NCI-H1092 treated with DMSO at 0.1 percent for 48 hours (cell line): ENCODE data around the gene CYP11A1.

Source experiments
- DNase-seq: peaks from one replicate; lab custom pipeline; 2025; lab: John Stamatoyannopoulos, UW

The CYP11A1 gene

GRCh38 chr15:74367296-74367854 lies at the start of gene CYP11A1:
Gene CYP11A1 (minus strand): TSS chr15:74367646. CDS start chr15:74367585, 61 bp downstream.
- no peak for DNase-seq

GRCh38 chr15:74417225-74417624 lies 49.8 kb upstream of the CYP11A1 start:
- DNase-seq: no peak

GRCh38 chr15:74415966-74416916 lies 48.8 kb upstream of the CYP11A1 start:
- no peak for DNase-seq

- no peak for DNase-seq
These were observed 47.3 kb upstream of the CYP11A1 start for GRCh38 chr15:74414603-74415338.

GRCh38 chr15:74414081-74414580 lies 46.7 kb upstream of the CYP11A1 start:
- DNase-seq: no peak

- DNase-seq: no peak
These were observed 46.1 kb upstream of the CYP11A1 start for GRCh38 chr15:74413350-74414080.

GRCh38 chr15:74412159-74412558 lies 44.7 kb upstream of the CYP11A1 start:
- no peak for DNase-seq

GRCh38 chr15:74411686-74412085 lies 44.2 kb upstream of the CYP11A1 start:
- DNase-seq: no peak

GRCh38 chr15:74410502-74410901 lies 43.1 kb upstream of the CYP11A1 start:
- DNase-seq: no peak

GRCh38 chr15:74409225-74409624 lies 41.8 kb upstream of the CYP11A1 start:
- DNase-seq: no peak

- DNase-seq: no peak
These were observed 41.4 kb upstream of the CYP11A1 start for GRCh38 chr15:74408815-74409214.

GRCh38 chr15:74408385-74408784 lies 40.9 kb upstream of the CYP11A1 start:
- no peak for DNase-seq

- no peak for DNase-seq
These were observed 39.7 kb upstream of the CYP11A1 start for GRCh38 chr15:74406992-74407705.

- DNase-seq: no peak
These were observed 39.1 kb upstream of the CYP11A1 start for GRCh38 chr15:74406517-74406916.

- no peak for DNase-seq
These were observed 38.4 kb upstream of the CYP11A1 start for GRCh38 chr15:74405823-74406222.

GRCh38 chr15:74403991-74404563 lies 36.6 kb upstream of the CYP11A1 start:
- DNase-seq: no peak

GRCh38 chr15:74403588-74403919 lies 36.1 kb upstream of the CYP11A1 start:
- DNase-seq: no peak

- no peak for DNase-seq
These were observed 35.6 kb upstream of the CYP11A1 start for GRCh38 chr15:74402873-74403587.

GRCh38 chr15:74402337-74402841 lies 34.9 kb upstream of the CYP11A1 start:
- no peak for DNase-seq
